Gastrocnemius medialis (tissue), 4 donors: ENCODE data around the gene ARHGAP22.

Experiments used
- CTCF ChIP-seq, 5 experiments: fragments of 450-650 bp in 3 of 5; fragments of 200-600 bp in 2 of 5; sonication (generic) in 2 of 5; IDR thresholded peaks in 4 of 5; conservative IDR thresholded peaks in 1 of 5; 1 replicate in 4 of 5; 2 replicates in 1 of 5; pipeline ENCODE4 v1.5.1; 2016 to 2019; ENCODE audit warnings: antibody characterized with exemption in 5 of 5, mild to moderate bottlenecking in 3 of 5, moderate library complexity in 3 of 5
- POLR2A ChIP-seq, 2 donors: fragments of 450-650 bp; IDR thresholded peaks; one replicate each; pipeline ENCODE4 v1.6.1; 2017; ENCODE audit warnings: antibody characterized with exemption in 2 of 2, mild to moderate bottlenecking in 2 of 2, moderate library complexity in 2 of 2

- no peak for TF ChIP-seq POLR2A (IDR thresholded peaks at IDR 0.05)
- TF ChIP-seq CTCF (IDR thresholded peaks at IDR 0.05 in 4 of 5, conservative IDR thresholded peaks at IDR 0.05 in 1 of 5) = no peak
Measured at GRCh38 chr10:48475943-48476278, 129.0 kb downstream of the ARHGAP22 start.
